NCI-H748 treated with DMSO at 0.1 percent for 48 hours (cell line): ENCODE data around the gene CDV3.
"Not testable (repeated sequence)": the region's sequence is repeated elsewhere in the genome, so short reads cannot be mapped to it uniquely, and the experiment has no call there.

Source experiments
- DNase-seq: peaks from one replicate; lab custom pipeline; 2025; lab: John Stamatoyannopoulos, UW

CDV3 gene

GRCh38 chr3:133573629-133574194 lies at the start of gene CDV3:
Gene CDV3, plus strand, starts transcription at chr3:133573686. Its CDS starts 359 bp downstream, at chr3:133574045.
- no peak for DNase-seq

- DNase-seq, result not testable (repeated sequence)
Observed at GRCh38 chr3:133523758-133524157, 49.7 kb upstream of the CDV3 start.

- no peak for DNase-seq
Observed at GRCh38 chr3:133525435-133525834, 48.1 kb upstream of the CDV3 start.

GRCh38 chr3:133527081-133527715 lies 46.3 kb upstream of the CDV3 start:
- DNase-seq, result no peak

GRCh38 chr3:133529809-133530208 lies 43.7 kb upstream of the CDV3 start:
- no peak for DNase-seq

GRCh38 chr3:133531981-133532380 lies 41.5 kb upstream of the CDV3 start:
- no peak for DNase-seq

GRCh38 chr3:133532951-133533350 lies 40.5 kb upstream of the CDV3 start:
- DNase-seq, result no peak

- no peak for DNase-seq
Observed at GRCh38 chr3:133535971-133536881, 37.3 kb upstream of the CDV3 start.

- DNase-seq, result not testable (repeated sequence)
Observed at GRCh38 chr3:133537131-133537530, 36.4 kb upstream of the CDV3 start.

- DNase-seq, result no peak
Observed at GRCh38 chr3:133538154-133538553, 35.3 kb upstream of the CDV3 start.

- DNase-seq, result no peak
Observed at GRCh38 chr3:133540896-133541674, 32.4 kb upstream of the CDV3 start.

- DNase-seq, result no peak
Observed at GRCh38 chr3:133542871-133543270, 30.6 kb upstream of the CDV3 start.

- DNase-seq, result not testable (repeated sequence)
Observed at GRCh38 chr3:133544983-133545382, 28.5 kb upstream of the CDV3 start.

- no peak for DNase-seq
Observed at GRCh38 chr3:133547432-133548041, 25.9 kb upstream of the CDV3 start.

- DNase-seq, result no peak
Observed at GRCh38 chr3:133548090-133548489, 25.4 kb upstream of the CDV3 start.

GRCh38 chr3:133549565-133549964 lies 23.9 kb upstream of the CDV3 start:
- no peak for DNase-seq

GRCh38 chr3:133551589-133551988 lies 21.9 kb upstream of the CDV3 start:
- DNase-seq, result not testable (repeated sequence)

- DNase-seq, result no peak
Observed at GRCh38 chr3:133561679-133562078, 11.8 kb upstream of the CDV3 start.

GRCh38 chr3:133562376-133562775 lies 11.1 kb upstream of the CDV3 start:
- DNase-seq, result no peak

GRCh38 chr3:133563186-133563591 lies 10.3 kb upstream of the CDV3 start:
- DNase-seq, result no peak

- no peak for DNase-seq
Observed at GRCh38 chr3:133563816-133564215, 9.7 kb upstream of the CDV3 start.
